Stimulated activated CD8-positive, alpha-beta memory T cell treated with anti-CD3 and anti-CD28 coated beads, Interleukin-2, amount 100 ng/mL, for 1 hour (primary cell): Measurements from ENCODE around the gene GTF2I.
"Not testable (repeated sequence)": the region's sequence is repeated elsewhere in the genome, so short reads cannot be mapped to it uniquely, and the experiment has no call there.

Experiments used
- DNase-seq, 2 donors: peaks; one replicate each; pipeline ENCODE4 v3.0.0-alpha.2; 2020; ENCODE audit warnings: low read depth in 2 of 2

The GTF2I gene

DNA sequence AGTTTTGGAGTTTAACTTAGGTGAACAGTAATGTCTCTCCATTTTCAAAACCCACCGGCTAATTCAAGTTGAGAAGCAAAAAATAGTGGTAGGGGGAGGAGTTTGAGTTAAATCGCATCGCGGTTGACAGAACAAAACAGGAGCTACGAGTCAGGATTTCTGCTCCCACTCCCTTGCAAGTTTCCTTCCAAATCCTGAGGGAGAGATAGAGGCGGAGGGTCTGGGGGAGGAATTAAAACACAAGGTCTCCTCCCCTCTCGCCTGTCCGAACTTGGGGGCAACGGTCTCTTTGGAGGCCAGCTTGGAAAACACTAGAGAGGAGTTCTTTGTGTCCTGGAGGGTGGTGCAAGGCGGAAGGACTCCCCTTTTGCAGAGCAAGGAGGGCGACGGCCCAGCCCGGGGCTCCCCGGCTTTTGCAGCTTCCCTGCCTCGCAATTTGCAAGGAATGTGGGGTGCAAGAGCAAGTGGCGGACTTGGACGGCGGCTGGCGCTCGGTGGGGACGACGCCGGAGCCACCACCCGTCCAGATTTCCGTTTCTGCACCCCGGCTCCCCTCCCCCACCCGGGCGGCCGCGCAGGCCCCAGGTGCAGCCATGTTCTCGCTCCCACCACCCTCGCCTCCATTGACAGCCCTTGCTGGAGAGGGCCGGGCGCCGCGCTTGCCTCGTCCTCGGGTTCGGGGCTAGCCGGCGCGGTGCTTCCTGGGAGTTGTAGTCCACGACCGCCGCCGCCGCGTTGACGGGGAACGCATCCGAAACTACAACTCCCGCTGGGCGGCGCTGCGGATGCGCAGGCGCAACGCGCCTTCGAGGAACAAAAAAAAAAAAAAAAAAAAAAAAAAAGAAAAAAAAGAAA is 454 bp upstream of the GTF2I start:
- peak; percentile 95 to 97 for DNase-seq

DNA sequence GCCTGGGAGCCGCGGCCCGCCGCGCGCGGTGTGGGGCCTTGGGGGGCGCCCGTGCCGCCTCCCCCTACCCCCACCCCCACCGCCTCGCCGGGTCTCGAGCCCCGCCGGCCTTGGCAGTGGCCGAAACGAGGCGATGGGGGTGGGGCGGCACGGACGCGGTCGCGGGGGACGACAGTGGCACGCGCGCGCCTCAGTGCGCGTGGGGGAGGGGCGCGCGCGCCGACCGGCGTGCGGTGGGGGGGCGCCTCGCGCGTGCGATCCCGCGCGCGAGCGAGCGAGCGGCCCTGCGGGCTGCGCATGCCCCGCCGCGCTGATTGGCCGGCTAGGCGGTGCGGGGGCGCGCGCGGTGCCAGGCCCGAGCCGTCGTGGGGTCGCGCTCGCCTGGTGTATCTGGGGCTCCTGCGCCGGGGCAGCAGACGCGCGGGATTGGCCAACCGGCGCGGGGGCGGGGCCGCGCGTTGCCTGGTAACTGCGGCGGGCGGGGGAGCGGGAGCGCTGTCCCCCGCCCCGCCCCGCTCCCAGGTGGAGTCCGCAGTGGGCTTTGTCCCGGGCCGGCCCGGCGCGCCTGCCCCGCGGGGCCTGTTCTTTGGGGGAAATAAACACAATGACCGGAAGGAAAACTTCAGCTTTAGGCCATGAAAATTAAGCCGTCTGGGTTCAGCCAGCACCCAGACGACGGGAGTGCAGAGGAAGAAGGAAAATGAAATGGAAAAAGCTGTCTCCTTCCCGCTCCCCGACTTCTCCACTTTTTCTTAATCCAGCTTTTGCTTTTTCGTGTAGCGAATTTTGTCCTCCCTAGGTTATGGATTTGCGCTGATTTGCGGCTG is 873 bp downstream of the GTF2I start:
- DNase-seq, result peak; percentile 76 to 82

DNA sequence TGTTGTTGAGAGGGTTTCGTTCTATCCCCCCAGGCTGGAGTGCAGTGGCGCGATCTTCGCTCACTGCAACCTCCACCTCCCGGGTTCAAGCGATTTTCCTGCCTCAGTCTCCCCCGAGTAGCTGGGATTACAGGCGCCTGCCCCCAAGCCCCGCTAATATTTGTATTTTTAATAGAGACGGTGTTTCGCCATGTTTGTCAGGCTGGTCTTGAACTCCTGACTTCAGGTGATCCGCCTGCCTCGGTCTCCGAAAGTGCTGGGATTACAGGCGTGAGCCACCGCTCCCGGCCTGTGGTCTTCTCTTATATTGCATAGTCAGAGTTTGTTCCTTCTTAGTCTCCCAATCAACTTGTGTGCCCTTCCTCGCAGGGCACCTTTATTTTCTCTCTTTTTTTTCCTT is 2.7 kb downstream of the GTF2I start:
- not testable (repeated sequence) for DNase-seq

DNA sequence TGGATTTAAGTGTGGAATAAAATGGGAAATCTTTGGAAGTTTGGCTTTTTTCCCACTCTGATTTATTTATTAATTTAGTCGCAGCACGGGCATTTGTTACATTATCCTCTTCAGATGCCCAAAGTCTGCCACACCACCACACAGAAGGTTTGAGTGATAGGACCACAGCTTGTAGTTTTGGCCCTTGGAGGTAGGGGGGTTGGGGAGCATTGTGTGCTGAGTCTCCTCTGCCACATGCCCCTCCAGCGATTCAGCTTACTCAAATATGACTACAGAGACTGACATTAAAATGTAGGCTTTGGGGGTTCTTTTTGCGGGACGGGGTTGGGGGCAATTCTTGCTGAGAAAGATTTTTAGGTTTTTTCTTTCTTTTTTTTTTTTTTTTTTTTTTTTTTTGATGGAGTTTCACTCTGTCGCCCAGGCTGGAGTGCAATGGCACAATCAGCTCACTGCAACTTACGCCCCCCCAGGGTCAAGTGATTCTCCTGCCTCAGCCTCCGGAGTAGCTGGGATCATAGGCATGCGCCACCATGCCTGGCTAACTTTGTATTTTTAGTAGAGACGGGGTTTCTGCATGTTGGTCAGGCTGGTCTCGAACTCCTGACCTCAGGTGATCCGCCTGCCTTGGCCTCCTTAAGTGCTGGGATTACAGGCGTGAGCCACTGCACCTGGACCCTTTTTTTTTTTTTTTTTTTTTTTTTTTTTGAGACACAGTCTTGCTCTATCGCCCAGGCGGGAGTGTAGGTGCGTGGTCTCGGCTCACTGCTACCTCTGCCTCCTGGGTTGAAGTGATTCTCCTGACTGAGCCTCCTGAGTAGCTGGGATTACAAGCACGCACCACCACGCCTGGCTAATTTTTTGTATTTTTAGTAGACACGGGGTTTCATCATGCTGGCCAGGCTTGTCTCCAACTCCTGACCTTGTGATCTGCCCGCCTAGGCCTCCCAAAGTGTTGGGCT is 4.6 kb downstream of the GTF2I start:
- not testable (repeated sequence) for DNase-seq

DNA sequence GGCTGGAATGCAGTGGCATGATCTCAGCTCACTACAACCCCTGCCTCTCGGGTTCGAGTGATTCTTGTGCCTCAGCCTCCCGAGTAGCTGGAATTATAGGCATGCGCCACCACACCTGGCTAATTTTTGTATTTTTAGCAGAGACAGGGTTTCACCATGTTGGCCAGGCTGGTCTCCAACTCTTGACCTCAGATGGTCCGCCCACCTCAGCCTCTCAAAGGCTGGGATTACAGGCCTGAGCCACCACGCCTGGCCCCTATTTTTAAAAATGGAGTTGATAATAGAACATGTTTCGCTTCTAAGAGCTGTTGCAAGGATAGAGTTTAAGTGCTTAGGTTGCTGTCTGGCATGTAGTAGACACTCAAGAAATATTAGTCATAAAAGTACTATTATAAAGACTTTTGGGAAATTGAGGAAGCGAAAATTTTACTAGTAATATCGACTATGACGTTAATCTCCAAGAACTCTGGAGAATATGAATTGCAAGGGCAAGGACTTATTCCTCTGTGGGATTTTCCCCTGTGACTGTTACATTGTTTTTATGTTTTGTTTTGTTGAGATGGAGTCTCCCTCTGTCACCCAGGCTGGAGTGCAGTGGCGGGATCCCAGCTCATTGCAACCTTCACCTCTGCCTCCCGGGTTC is 7.9 kb downstream of the GTF2I start:
- no peak for DNase-seq

DNA sequence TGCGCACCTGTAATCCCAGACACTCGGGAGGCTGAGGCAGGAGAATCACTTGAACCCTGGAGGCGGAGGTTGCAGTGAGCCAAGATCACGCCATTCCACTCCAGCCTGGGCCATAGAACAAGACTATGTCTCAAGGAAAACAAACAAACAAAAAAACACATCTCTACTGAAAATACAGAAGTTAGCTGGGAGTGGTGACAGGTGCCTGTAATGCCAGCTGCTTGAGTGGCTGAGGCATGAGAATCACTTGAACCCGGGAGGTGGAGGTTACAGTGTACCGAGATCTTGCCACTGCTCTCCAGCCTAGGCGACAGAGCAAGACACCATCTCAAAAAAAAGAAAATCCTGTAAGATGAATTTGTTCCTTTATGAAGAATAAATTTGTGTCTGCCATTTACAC is 9.5 kb downstream of the GTF2I start:
- DNase-seq, result not testable (repeated sequence)

DNA sequence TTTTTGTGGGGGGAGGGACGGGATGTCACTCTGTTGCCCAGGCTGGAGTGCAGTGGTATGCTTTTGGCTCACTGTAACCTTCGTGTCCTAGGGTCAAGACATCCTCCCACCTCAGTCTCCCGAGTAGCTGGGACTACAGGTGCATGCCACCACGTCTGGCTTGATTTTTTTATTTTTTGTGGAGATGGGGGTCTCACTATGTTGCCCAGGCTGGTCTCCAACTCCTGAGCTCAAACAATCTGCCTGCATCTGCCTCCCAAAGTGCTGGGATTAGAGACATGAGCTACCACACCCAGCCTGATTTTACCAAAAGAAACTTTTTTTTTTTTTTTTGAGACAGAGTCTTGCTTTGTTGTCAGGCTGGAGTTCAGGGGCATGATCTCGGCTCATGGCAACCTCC is 10.0 kb downstream of the GTF2I start:
- DNase-seq, result not testable (repeated sequence)

DNA sequence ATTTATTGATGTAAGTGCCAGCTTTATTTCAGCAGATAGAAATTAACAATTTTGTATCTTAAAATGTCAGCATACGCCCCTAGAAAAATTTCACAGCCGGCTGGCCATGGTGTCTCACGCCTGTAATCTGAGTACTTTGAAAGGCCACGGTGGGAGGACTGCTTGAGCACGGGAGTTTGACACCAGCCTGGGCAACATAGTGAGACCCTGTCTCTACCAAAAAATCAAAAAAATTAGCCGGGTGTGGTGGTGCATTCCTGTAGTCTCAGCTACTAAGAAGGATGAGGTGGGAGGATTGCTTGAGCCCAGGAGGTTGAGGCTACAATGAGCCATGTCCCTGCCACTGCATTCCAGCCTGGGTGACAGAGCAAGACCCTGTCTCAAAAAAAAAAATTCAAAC is 14.1 kb downstream of the GTF2I start:
- no peak for DNase-seq

DNA sequence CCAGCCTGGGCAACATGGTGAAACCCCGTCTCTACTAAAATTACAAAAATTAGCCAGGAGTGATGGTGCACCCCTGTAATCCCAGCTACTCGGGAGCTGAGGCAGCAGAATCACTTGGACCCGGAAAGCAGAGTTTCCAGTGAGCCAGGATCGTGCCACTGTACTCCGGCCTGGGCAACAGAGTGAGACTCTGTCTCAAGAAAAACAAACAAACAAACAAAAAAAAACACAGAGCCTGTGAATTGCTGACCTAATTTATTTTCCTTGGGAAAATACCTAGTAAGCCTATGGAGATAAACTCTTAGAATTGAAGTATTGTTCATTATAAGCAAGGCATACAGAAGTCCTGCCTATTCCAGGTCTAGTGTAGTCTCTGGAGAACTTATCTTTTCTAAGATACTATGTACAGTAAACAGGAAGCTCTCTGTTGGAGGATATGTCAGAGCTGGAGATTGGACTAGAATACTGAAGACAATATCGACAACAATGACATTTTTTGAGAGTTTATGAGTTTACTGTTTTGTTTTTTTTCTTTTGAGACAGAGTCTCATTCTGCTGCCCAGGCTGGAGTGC is 14.9 kb downstream of the GTF2I start:
- DNase-seq, result no peak

DNA sequence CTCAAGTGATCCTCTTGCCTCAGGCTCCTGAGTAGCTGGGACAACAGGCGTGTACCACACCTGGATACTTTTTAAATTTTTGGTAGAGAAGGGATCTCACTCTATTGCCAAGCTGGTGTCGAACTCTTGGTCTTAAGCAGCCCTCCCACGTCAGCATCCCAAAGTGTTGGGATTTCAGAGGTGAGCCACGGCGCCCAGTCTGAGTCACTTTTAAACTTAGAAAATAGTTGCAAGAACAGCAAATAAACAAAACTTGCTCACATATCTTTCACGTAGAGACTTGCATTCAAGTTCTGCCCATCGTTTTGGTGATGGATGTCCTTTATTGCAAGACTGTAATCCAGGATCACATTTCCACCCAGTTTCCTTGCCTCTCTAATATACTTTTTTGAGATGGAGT is 16.6 kb downstream of the GTF2I start:
- DNase-seq, result no peak

DNA sequence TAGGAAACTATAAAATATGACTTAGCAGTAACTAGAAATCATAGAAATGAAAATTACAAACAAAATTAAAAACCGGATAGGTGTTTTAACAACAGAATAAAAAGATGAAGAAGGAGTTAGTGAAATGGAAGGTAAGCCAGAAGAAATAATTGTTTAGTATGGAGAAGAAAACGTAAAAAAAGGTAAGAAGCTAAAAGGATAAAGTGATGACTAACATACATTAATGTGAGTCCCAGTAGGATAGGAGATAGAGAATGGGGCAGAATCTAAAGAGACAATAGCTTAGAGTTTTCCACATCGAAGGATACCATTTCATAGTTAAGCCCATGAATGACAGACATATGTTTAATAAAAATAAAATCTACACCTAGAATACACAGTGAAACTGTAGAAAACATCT is 25.3 kb downstream of the GTF2I start:
- no peak for DNase-seq

DNA sequence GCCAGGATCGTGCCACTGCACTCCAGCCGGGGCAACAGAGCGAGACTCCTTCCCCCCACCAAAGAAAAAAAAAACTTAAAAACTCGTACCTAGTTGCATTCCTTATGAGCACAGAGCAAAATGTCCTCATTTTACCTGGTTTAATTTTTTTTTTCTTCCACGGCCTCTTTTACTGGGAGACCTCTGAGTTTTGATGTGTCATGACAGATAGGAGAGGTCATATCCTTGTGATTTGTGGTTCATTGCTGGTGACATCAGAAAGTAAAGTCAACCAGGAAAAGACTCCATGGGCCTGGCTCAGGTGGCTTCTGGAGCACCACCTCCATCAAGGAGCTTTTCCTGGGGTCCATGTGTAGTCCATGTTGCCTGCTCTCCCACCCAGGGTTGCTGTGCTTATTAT is 26.3 kb downstream of the GTF2I start:
- no peak for DNase-seq

DNA sequence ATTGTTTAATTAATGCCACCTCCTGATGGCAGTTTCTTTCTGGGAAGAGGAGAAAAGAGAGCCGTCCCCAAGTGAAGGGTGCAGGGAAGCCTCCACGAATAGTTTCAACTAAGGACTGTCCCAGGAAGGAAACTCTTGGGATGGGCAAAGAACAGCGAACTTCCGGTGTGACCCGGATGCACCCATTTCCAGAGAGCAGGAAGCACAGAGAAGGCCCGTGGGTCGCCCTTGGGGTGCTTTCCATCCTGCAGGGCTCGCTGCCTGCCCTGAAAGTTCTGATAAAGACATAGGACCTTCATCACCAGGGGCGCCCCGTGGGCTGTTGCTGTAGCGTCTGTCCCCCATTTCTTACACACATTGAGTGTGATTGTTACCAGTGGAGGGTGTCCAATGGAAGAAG is 27.0 kb downstream of the GTF2I start:
- no peak for DNase-seq

DNA sequence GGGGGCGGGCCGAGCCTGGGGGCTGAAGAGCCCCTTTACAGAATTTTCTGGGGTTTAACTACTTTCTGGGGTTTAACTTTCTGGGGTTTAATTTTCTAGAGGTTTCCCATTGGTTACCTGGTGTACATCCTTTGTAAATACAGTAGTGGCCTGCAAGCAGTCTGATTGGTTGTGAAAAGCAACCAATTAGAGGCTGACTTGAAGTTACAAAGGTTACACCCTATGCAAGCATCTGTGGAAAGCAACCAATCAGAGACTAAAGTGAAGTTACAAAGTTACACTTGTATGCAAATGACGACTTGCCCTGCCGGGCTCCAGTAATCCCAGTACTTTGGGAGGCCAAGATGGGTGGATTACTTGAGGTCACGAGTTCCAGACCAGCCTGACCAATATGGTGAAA is 27.4 kb downstream of the GTF2I start:
- DNase-seq, result no peak

DNA sequence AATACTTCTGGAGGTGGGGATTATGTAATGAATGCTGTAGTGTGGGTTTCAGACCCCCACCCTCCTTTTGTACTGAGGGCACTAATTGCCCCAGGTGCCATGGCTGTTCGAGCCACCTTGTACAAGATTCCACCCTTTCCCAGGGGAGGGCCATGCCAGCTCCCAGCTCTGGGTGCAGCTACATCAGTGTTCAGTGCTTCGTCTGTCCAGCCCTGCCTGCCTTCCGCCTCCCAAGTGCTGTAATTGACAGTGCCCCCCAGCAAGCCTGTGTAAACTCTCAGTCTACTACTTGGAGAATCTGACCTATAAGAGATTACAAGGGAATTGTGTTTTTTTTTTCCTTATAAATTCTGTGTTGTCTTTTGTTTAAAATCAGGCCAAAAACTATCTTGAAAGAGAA is 33.0 kb downstream of the GTF2I start:
- DNase-seq, result no peak

DNA sequence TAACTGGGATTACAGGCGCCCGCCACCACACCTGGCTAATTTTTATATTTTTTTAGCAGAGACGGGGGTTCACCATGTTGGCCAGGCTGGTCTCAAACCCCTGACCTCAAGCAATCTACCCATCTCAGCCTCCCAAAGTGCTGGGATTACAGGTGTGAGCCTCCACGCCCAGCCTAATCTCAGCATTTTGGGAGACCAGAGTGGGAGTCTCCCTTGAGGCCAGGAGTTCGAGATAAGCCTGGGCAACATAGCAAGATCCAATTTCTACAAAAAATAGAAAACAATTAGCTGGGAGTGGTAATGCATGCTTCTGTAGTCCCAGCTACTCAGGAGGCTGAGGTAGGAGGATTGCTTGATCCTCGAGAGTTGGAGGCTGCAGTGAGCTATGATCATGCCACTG is 46.9 kb downstream of the GTF2I start:
- DNase-seq, result not testable (repeated sequence)

DNA sequence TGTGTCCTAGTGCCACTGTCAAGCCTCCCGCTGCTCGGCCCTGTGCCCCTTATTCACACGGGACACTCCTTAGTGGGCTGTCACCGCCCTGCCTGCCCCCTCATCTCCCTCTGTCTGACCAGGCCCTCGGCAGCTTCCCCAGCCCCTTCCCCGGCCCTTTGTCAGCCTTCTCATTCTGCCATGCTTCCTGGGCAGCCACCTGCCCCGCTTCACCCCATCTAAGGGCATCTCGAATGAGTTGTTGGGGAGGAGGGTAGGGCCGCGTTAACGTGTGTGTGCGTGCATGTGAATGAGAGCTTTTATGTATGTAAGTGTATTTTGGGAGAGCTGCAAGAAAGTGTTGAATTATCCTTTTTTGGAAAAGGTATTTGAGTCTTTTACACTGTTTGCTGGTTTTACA is 49.7 kb downstream of the GTF2I start:
- no peak for DNase-seq

DNA sequence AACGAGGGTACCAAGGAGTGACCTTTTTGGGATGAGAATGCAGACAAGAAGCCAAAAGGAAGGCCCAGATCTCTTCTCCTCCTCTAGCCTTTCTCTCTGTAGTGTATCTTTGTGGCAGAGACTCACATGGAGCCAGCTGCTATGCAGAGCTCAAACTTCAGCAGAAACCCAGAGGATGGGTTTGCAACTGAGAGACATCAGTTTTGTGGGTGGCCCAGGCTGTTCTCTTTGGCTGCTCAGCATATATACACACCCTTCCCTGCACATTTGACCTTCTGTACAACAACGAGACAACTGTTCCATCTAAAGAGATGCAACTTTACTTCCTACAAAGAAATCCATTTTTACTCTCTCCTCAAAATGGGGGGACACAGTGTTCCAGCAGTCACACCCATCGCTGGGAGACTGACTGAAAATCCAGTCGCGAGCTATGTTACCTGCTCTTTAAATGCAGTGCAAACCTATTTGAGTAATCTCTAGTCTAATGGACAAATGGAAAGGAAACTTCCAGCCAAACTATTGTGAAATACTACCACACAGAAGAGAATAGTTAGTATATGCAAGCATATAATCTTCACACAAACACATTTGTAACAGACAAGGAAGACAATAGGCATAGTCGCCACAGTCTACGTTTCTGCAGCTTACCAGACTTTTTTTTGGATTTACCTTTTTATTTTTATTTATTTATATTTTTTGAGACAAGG is 51.2 kb downstream of the GTF2I start:
- DNase-seq, result no peak

DNA sequence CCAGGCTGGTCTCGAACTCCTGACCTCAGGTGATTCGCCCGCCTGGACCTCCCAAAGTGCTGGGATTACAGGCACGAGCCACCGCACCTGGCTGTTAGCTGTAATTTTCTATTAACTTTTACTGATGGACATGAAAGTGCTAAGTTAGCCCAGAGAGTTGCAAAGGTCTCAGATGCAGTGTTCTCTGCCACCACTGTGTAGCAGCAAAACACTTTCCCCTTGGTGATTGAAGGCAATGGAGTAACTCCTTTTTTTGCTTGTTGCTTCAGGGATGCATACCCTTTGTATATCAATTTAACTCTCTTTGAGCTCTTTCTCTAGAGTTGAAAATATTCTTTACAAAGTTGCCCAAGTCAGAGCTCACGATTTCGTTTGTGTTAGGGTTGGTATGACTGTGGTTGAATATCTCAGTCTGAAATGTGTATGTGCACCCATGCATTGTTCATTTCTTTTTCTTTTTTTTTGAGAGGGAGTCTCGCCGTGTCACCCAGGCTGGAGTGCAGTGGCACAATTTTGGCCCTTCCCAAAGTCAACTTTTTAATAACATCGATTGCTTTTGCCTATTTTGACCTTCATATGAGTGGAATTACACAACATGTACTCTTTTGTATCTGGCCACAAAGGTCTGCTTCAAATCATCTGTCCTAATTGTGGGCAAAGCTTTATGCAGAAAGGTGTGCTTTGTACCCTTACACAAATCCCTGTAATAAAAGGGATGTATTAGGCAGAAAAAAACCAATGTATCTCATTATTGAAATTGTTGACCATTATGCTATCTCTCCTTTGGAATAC is 52.6 kb downstream of the GTF2I start:
- no peak for DNase-seq

DNA sequence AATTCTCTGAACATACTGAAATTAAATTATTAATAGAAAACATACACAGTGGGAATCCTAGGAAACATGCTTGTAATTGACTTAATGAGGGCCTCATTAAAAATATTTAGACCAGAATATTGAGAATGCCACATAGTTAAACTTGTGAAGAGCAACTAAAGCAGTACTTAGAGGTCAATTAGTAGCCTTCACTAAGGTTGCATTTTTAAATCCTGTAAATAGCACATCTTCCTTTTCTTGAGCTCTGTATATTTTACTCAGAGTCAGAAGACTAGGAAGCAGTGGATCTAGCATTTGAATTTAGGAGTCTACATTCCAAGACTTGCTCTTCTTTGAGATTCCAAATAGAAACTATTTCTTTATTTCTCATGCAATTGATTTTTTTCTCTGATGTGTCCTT is 56.0 kb downstream of the GTF2I start:
- no peak for DNase-seq
